HCT116 (cell line): ENCODE results near the gene CHCT1. TPM values are rescaled to one million over a fixed set of nuclear protein-coding genes. Genes with fewer than 3 reads are reported as not detected.
A peak's percentile ranks its signal among the peaks of the same experiment; 100 is the strongest.

Source experiments
- ATAC-seq: fragments of 200-7000 bp; cut with Tn5 transposase; 2 replicates; pipeline ENCODE4 v1.9.1; 2020; ENCODE audit warnings: mild to moderate bottlenecking, moderate library complexity
- Bru-seq: library from RNA; stranded (reverse); fragments of 400-500 nt; gene quantifications from one replicate; lab custom pipeline; 2021; lab: Mats Ljungman, UMichigan
- BruChase-seq, 2 experiments: library from RNA; stranded (reverse); fragments of 400-500 nt; gene quantifications; one replicate each; lab custom pipeline; 2021; lab: Mats Ljungman, UMichigan
- BruUV-seq: library from RNA; stranded (reverse); fragments of 400-500 nt; replicated peaks from 2 replicates; lab custom pipeline; 2021; lab: Mats Ljungman, UMichigan
- CTCF ChIA-PET: fragments of 300-600 bp; sonication (Branson Sonifier 250); formaldehyde crosslinking; loops from one replicate; lab custom pipeline; 2021; ENCODE audit warnings: antibody characterized with exemption; lab: Charles Lee
- POLR2A ChIA-PET: fragments of 300-600, 350-600 bp; sonication (Branson Sonifier 250); formaldehyde crosslinking; loops from one replicate; lab custom pipeline; 2021; ENCODE audit warnings: antibody characterized with exemption; lab: Charles Lee
- RAD21 ChIA-PET, 2 experiments: fragments of 300-600 bp; sonication (Branson Sonifier 250); formaldehyde crosslinking; loops; one replicate each; lab custom pipeline; 2023; ENCODE audit warnings: low total read pairs in 2 of 2; ENCODE audit not compliant: uncharacterized antibody in 2 of 2, unreplicated experiment in 2 of 2, low non-redundant PET in 1 of 2; lab: Charles Lee
- DNase-seq: peaks from one replicate; pipeline ENCODE4 v3.0.0-alpha.2; 2010; ENCODE audit warnings: low read depth, low spot score
- H2AFZ ChIP-seq: fragments of 200-600 bp; shearing (Covaris generic), sonication (generic); 2 replicates; pipeline ENCODE4 v1.6.1; 2017; ENCODE audit warnings: low read depth, mixed run types, mixed read lengths, antibody characterized with exemption, low read length; ENCODE audit not compliant: poor library complexity, severe bottlenecking
- H3K27ac ChIP-seq: 2 replicates; pipeline ENCODE4 v1.5.1; 2012; ENCODE audit warnings: low read depth, low read length
- H3K27me3 ChIP-seq: fragments of 200-600 bp; sonication (generic); 2 replicates; pipeline ENCODE4 v1.6.1; 2016; ENCODE audit warnings: mixed run types, low read length, mixed read lengths; ENCODE audit not compliant: insufficient read depth
- H3K36me3 ChIP-seq, 2 experiments: fragments of 200-500 bp in 1 of 2; fragments of 200-600 bp in 1 of 2; sonication (Bioruptor generic) in 1 of 2; sonication (generic) in 1 of 2; 2 replicates each; pipeline versions ENCODE4 v1.5.1 to v1.6.1; 2014 to 2016; ENCODE audit warnings: low read length in 2 of 2, inconsistent platforms in 1 of 2, mixed read lengths in 1 of 2, mixed run types in 1 of 2; ENCODE audit not compliant: insufficient read depth in 2 of 2, control insufficient read depth in 1 of 2
- H3K4me1 ChIP-seq, 2 experiments: fragments of 200-600 bp in 1 of 2; sonication (generic) in 1 of 2; 2 replicates each; pipeline versions ENCODE4 v1.5.1 to v1.6.1; 2012 to 2017; ENCODE audit warnings: low read length in 2 of 2, inconsistent platforms in 1 of 2, mild to moderate bottlenecking in 1 of 2, mixed read lengths in 1 of 2, mixed run types in 1 of 2, moderate library complexity in 1 of 2; ENCODE audit not compliant: insufficient read depth in 2 of 2, control insufficient read depth in 1 of 2
- H3K4me2 ChIP-seq: fragments of 200-600 bp; sonication (generic); 2 replicates; pipeline ENCODE4 v1.6.1; 2017; ENCODE audit warnings: mixed run types, low read length, mixed read lengths
- H3K4me3 ChIP-seq, 2 experiments: fragments of 200-600 bp in 1 of 2; sonication (generic) in 1 of 2; replicated peaks in 1 of 2; 2 replicates each; pipeline ENCODE4 v1.5.1; 2011 to 2016; ENCODE audit warnings: low read length in 2 of 2, control low read depth in 1 of 2, low read depth in 1 of 2, mild to moderate bottlenecking in 1 of 2, mixed read lengths in 1 of 2, mixed run types in 1 of 2
- H3K79me2 ChIP-seq: fragments of 200-600 bp; sonication (generic); 2 replicates; pipeline ENCODE4 v1.6.1; 2017; ENCODE audit warnings: mild to moderate bottlenecking, mixed run types, low read length, moderate library complexity, mixed read lengths; ENCODE audit not compliant: insufficient read depth
- H3K9ac ChIP-seq: fragments of 200-600 bp; sonication (generic); 2 replicates; pipeline ENCODE4 v1.6.1; 2016; ENCODE audit warnings: low read length, mixed read lengths
- H3K9me2 ChIP-seq: fragments of 200-600 bp; sonication (generic), shearing (Covaris generic); 2 replicates; pipeline ENCODE4 v1.6.1; 2017; ENCODE audit warnings: mixed run types, mild to moderate bottlenecking, moderate library complexity; ENCODE audit not compliant: insufficient read depth
- H3K9me3 ChIP-seq, 2 experiments: fragments of 200-500 bp in 1 of 2; fragments of 200-600 bp in 1 of 2; sonication (Bioruptor generic) in 1 of 2; sonication (generic) in 1 of 2; 2 replicates each; pipeline ENCODE4 v1.6.1; 2014 to 2017; ENCODE audit warnings: low read length in 2 of 2, mixed read lengths in 2 of 2, inconsistent platforms in 1 of 2, low read depth in 1 of 2, mild to moderate bottlenecking in 1 of 2, mixed run types in 1 of 2, moderate library complexity in 1 of 2; ENCODE audit not compliant: control insufficient read depth in 1 of 2, insufficient read depth in 1 of 2
- H4K20me1 ChIP-seq: fragments of 200-600 bp; sonication (generic), shearing (Covaris generic); 2 replicates; pipeline ENCODE4 v1.6.1; 2017; ENCODE audit warnings: mixed run types, mild to moderate bottlenecking, moderate library complexity; ENCODE audit not compliant: insufficient read depth
- ATF3 ChIP-seq: IDR thresholded peaks from 2 replicates; pipeline ENCODE4 v1.6.1; 2012
- CEBPB ChIP-seq: IDR thresholded peaks from 2 replicates; pipeline ENCODE4 v1.6.1; 2012; ENCODE audit warnings: low read depth
- EZH2phosphoT487 ChIP-seq: fragments of 200-600 bp; IDR thresholded peaks from 2 replicates; pipeline ENCODE4 v1.6.1; 2018; ENCODE audit warnings: antibody characterized with exemption, borderline replicate concordance
- FOSL1 ChIP-seq: IDR thresholded peaks from 2 replicates; pipeline ENCODE4 v1.6.1; 2012; ENCODE audit warnings: low read depth
- JUND ChIP-seq: IDR thresholded peaks from 2 replicates; pipeline ENCODE4 v1.6.1; 2012
- SIN3A ChIP-seq: IDR thresholded peaks from 2 replicates; pipeline ENCODE4 v1.6.1; 2012; ENCODE audit warnings: low read depth
- SP1 ChIP-seq: IDR thresholded peaks from 2 replicates; pipeline ENCODE4 v1.6.1; 2012; ENCODE audit warnings: low read depth
- SRF ChIP-seq: IDR thresholded peaks from 2 replicates; pipeline ENCODE4 v1.6.1; 2012; ENCODE audit warnings: low read depth
- TCF7L2 ChIP-seq: IDR thresholded peaks from 2 replicates; pipeline ENCODE4 v1.7.0; 2011; ENCODE audit warnings: borderline replicate concordance, inconsistent platforms; ENCODE audit not compliant: insufficient read depth, insufficient read length; ENCODE audit errors: extremely low read depth
- YY1 ChIP-seq: IDR thresholded peaks from 2 replicates; pipeline ENCODE4 v1.6.1; 2011; ENCODE audit warnings: low read length, low read depth, moderate library complexity, mild to moderate bottlenecking; ENCODE audit not compliant: insufficient replicate concordance; ENCODE audit errors: extremely low read depth
- ZBTB33 ChIP-seq: IDR thresholded peaks from 2 replicates; pipeline ENCODE4 v1.6.1; 2011; ENCODE audit warnings: mild to moderate bottlenecking, low read length, moderate library complexity; ENCODE audit not compliant: insufficient replicate concordance; ENCODE audit errors: extremely low read depth
- intact Hi-C: fragments of 100-400 bp; cut with micrococcal nuclease; formaldehyde crosslinking; loops from 2 replicates; pipeline ENCODE4 v1.10.0; 2022
- long read RNA-seq: library from polyadenylated mRNA; unstranded; transcript quantifications from one replicate; pipeline ENCODE4 v2.0.0, GENCODE V29; 2021; ENCODE audit not compliant: unreplicated experiment
- polyA plus RNA-seq: library from polyadenylated mRNA; unstranded; fragments of >200 nt; gene quantifications from 2 replicates; pipeline ENCODE4 v1.2.1, GENCODE V29; 2012; ENCODE audit warnings: missing spikeins
- total RNA-seq: library from RNA; stranded (reverse); gene quantifications from one replicate; pipeline ENCODE4 v1.2.1, GENCODE V29; 2021; ENCODE audit not compliant: unreplicated experiment
- TF ChIP-seq, protein P1 (sequence below), 3 experiments: fragments of 200-600 bp in 1 of 3; sonication (generic) in 1 of 3; IDR thresholded peaks in 2 of 3; conservative IDR thresholded peaks in 1 of 3; 2 replicates each; pipeline ENCODE4 v1.5.1; 2012 to 2017; ENCODE audit warnings: low read depth in 2 of 3, low read length in 2 of 3, antibody characterized with exemption in 1 of 3, borderline replicate concordance in 1 of 3, control low read depth in 1 of 3, mild to moderate bottlenecking in 1 of 3, mixed read lengths in 1 of 3, mixed run types in 1 of 3, moderate library complexity in 1 of 3; ENCODE audit not compliant: insufficient read depth in 1 of 3

Gene CHCT1
- total RNA-seq (not detected), Bru-seq, nascent RNA (not detected), BruChase-seq, experiment 1, labeled RNA remaining after a 6-hour chase (percentile 8 among the genes with signal in this experiment), BruChase-seq, experiment 2, labeled RNA remaining after a 2-hour chase (not detected)
- polyA plus RNA-seq: not detected in 2 replicates
- long read RNA-seq: 0 reads

DNA sequence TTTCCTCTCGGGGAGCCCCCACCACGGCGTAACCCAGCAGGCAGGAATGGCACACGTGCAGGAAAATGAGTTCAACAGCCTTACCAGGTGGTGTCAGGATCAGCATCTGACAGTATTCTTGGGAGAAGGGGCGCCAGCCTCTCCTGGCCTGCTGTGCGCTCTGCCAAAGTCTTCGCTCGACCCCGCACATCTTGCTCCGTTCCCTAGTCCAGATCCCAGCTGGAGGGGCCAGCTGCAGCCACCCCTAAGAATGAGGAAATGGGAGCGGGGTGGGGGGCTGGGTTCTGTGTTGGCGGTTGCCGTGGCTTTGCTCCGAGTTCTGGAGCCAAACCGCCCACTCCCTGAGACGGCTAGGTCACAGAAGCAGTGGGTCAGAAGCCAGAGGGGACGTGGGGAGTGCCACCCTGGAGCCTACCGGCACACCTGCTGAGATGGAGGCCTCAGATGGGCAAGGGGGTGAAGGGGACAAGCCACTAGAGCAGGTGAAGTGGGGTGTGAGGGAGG, at the start of gene CHCT1:
TSS of gene CHCT1 (plus strand) at position 328 of the 504 bp plus-strand sequence. CDS start at position 432, 104 bp downstream.
- no TSS peak for BruUV-seq
- intact Hi-C loops: no loop called here

DNA sequence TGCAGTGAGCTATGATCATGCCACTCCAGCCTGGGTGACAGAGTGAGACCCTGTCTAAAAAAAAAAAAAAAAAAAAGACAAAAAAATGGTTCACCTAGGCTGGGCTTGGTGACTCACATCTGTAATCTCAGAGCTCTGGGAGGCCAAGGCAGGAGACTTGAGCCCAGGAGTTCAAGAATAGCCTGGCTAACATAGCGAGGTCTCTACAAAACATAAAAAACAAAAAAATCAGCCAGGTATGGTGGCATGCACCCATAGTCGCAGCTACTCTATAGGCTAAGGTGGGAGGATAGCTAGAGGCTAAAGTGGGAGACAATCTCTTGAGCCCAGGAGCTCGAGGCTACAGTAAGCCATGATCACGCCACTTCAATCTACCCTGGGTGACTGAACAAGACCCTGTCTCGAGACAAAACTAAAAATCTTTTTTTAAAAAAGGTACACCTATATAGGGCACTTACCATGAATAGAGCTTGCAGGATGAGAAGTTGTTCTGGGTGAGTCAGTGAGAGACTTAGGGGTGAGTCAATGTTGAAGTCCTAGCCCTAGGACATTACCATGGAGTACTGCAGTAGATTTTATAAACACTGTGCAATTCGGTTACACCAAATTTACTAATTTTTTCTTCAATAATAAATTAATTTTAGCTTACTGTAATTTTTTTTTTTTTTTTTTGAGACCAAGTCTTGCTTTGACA, 49.4 kb upstream of the CHCT1 start:
- POLR2A ChIA-PET: no interaction called here
- H4K20me1 ChIP-seq: no peaks in the 10 kb centered on the region
- H3K4me2 ChIP-seq: peak overlapping the region; percentile 12; the same call in 1 of the 2 replicates
- no peak for TF ChIP-seq EZH2phosphoT487
- TF ChIP-seq FOSL1: no peak
- TF ChIP-seq, protein P1, sequence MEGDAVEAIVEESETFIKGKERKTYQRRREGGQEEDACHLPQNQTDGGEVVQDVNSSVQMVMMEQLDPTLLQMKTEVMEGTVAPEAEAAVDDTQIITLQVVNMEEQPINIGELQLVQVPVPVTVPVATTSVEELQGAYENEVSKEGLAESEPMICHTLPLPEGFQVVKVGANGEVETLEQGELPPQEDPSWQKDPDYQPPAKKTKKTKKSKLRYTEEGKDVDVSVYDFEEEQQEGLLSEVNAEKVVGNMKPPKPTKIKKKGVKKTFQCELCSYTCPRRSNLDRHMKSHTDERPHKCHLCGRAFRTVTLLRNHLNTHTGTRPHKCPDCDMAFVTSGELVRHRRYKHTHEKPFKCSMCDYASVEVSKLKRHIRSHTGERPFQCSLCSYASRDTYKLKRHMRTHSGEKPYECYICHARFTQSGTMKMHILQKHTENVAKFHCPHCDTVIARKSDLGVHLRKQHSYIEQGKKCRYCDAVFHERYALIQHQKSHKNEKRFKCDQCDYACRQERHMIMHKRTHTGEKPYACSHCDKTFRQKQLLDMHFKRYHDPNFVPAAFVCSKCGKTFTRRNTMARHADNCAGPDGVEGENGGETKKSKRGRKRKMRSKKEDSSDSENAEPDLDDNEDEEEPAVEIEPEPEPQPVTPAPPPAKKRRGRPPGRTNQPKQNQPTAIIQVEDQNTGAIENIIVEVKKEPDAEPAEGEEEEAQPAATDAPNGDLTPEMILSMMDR (IDR thresholded peaks at IDR 0.05 in 2 of 3, conservative IDR thresholded peaks at IDR 0.05 in 1 of 3; ENCODE audit: borderline replicate concordance in 1 of 3, insufficient read depth in 1 of 3, low read depth in 2 of 3, low read length in 2 of 3): no peak
- TF ChIP-seq YY1: no peak
- no peak for TF ChIP-seq SRF
- TF ChIP-seq SP1: no peak
- TF ChIP-seq CEBPB: no peak
- TF ChIP-seq ZBTB33: no peak
- no peak for TF ChIP-seq JUND
- TF ChIP-seq TCF7L2: no peak
- TF ChIP-seq SIN3A: no peak

More for the DNA sequence above, at the start of gene CHCT1:
- Histone ChIP-seq H3K4me1 (no peaks in the 10 kb centered on the region), H3K36me3 (no peaks in the 10 kb centered on the region), H4K20me1 (no peaks in the 10 kb centered on the region), H3K27ac (no peak within 1 kb of the TSS), H3K4me3 (no peak within 1 kb of the TSS), H3K79me2 (no peaks in the 10 kb centered on the region), H3K9ac (no peak within 1 kb of the TSS), H3K4me2 (no peak within 1 kb of the TSS), H3K27me3 (no peaks in the 10 kb centered on the region), H2AFZ (no peak within 1 kb of the TSS), H3K9me3 (no peaks in the 10 kb centered on the region), H3K9me2 (no peaks in the 10 kb centered on the region)
- CTCF ChIA-PET: no interaction called here
- RAD21 ChIA-PET: no interaction called here
- POLR2A ChIA-PET: no interaction called here
- 0 out of 2 replicates have a peak, but pooled peaks have one; percentile 10 for ATAC-seq
- no peak for DNase-seq
- TF ChIP-seq ATF3: no peak
- no peak for TF ChIP-seq YY1
- TF ChIP-seq SIN3A: no peak
- TF ChIP-seq JUND: no peak

More for the DNA sequence above, 49.4 kb upstream of the CHCT1 start:
- Histone ChIP-seq H3K79me2 (peaks cover 36% of the 10 kb centered on the region), H2AFZ (no peak overlapping the region), H3K4me3 (no peak overlapping the region), H3K9ac (no peak overlapping the region), H3K9me2 (no peaks in the 10 kb centered on the region), H3K4me1 (peaks cover 2 to 10% of the 10 kb centered on the region in 2 experiments; a peak in 3 of 4 replicates), H3K27ac (no peak overlapping the region), H3K9me3 (no peaks in the 10 kb centered on the region), H3K36me3 (no peaks in the 10 kb centered on the region), H3K27me3 (no peaks in the 10 kb centered on the region)
- no TSS peak for BruUV-seq
- no peak for DNase-seq
- ChIA-PET RAD21 (no interaction called here), CTCF (interaction anchor here (0.6 kb wide), 1 partner anchor 82 kb away, joined by 3 read pairs; no protein-coding TSS in a partner anchor)
- peak; percentile 76 for ATAC-seq
- intact Hi-C loops: no loop called here
